ENCODE data around the gene CCNL1. TPM values are rescaled to one million over a fixed set of nuclear protein-coding genes. Genes with fewer than 3 reads are reported as not detected.

CCNL1 gene
- total and polyA plus RNA-seq, 2 experiments from 2014 or later = 125 to 300 TPM

DNA sequence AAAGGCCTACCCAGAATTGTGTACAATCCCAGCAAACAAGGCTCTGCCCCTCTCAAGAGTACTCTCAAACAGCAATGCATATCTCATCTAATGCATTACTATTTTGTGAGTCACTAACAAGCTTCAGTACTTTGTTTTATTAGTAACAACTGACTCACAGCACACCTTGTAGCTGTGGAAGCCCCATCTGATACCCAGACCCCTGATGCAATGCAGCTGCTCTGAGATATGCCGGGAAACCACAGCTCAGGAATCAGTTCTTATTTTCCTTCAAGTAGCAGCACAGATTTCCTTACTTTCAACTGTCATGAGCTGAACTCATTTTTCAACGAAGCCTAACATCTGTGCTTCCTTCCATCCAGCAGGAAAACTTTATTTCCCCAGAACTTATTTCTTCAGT is 37.8 kb downstream of the CCNL1 start:
- no peaks in the 10 kb centered on the region for H3K9me2 ChIP-seq (replicated peaks; ENCODE audit: insufficient read depth)
- TF ChIP-seq EZH2phosphoT487 (IDR thresholded peaks at IDR 0.05; ENCODE audit: low read depth, severe bottlenecking, unreplicated experiment) (no peak), EZH2 (IDR thresholded peaks at IDR 0.05; ENCODE audit: borderline replicate concordance) (no peak)
- H3K4me1 ChIP-seq (ENCODE audit: insufficient read depth) = peaks cover 48% of the 10 kb centered on the region
- no peak overlapping the region for H3K4me3 ChIP-seq
- H4K20me1 ChIP-seq (ENCODE audit: insufficient read depth, poor library complexity, severe bottlenecking) = no peaks in the 10 kb centered on the region
- no peaks in the 10 kb centered on the region for H3K27me3 ChIP-seq
- no peak overlapping the region for H2AFZ ChIP-seq
- DNase-seq (ENCODE audit: low spot score) = peak; percentile 75
- no peaks in the 10 kb centered on the region for H3K36me3 ChIP-seq (replicated peaks; ENCODE audit: insufficient read depth, low read depth)
- peak overlapping the region; percentile 9 for H3K4me2 ChIP-seq
- peak overlapping the region; percentile 95 for H3K27ac ChIP-seq
- 34% methylated on average over 2 of the region's 2 CpGs for WGBS (ENCODE audit: low lambda C conversion rate, missing lambda C conversion rate)
- H3K9me3 ChIP-seq (ENCODE audit: low read depth) = no peaks in the 10 kb centered on the region
- H3K79me2 ChIP-seq = no peaks in the 10 kb centered on the region

DNA sequence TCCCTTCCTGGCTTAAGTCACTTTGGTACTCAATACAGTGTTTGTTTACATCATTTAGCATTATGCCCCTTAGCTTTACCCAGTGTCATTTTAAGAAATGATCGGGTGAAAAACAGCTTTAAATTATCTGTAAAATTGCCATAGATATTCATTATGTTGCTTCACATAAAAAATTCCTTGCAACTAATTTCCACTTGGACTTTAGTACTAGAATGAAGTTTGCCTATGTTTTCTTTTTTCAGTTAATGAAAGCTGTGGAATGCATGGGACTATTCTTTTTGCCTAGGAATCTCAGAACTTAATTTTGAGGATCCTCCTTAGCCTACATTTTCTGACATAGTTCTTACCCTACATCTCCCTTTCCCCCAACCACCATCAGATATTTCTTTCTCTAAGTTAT is 38.4 kb downstream of the CCNL1 start:
- 27% methylated on average over 1 of the region's 1 CpG for WGBS (ENCODE audit: low lambda C conversion rate, missing lambda C conversion rate)
- H3K4me2 ChIP-seq = peak overlapping the region; percentile 35
- no peak for DNase-seq (ENCODE audit: low spot score)

DNA sequence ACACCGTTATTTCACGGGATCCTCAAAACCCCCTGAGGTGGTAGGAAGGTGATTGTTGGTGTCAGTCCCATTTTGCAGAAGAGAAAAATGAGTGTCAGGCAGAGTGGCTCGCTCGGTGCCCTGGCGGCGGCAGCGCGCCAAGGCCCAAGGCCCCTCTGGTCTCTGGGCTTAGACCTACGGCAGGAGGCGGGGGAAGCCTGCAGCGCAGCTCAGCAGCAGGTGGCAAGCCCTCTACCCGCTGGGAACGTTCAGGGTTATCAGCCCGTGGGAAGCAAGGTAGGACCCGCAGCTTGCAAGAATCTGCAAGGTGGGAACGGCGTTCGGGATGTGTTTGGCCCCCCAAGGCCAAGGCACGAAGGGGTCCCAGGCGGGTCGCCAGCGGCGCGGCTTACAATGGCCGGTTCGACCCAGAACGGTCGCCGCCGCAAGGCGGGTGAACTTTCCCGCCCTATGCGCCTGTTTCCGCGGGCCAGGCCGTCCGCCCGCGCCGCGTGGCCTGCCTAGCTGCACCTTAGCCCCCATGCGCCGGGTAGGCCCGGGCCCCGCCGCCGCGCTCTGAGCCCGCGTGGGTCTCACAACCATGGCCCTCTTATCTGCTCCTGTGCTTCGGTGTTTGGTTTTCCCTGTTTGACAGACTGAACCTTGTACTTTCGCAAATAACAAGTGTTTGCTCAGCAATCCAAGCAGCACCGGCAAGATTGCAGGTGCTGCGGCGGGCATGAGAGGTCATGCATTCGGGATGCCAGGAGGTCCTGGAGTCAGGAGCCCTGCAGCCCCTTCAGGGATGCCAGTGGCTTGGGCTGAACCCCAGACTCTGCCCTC is 39.7 kb downstream of the CCNL1 start:
- no peak overlapping the region for H2AFZ ChIP-seq
- 75% methylated on average over 54 of the region's 56 CpGs for WGBS (ENCODE audit: low lambda C conversion rate, missing lambda C conversion rate)
- no peak overlapping the region for H3K4me3 ChIP-seq
- H4K20me1 ChIP-seq (ENCODE audit: insufficient read depth, poor library complexity, severe bottlenecking) = no peaks in the 10 kb centered on the region
- no peaks in the 10 kb centered on the region for H3K9me3 ChIP-seq (ENCODE audit: low read depth)
- no peaks in the 10 kb centered on the region for H3K36me3 ChIP-seq (replicated peaks; ENCODE audit: insufficient read depth, low read depth)
- H3K9me2 ChIP-seq (replicated peaks; ENCODE audit: insufficient read depth) = no peaks in the 10 kb centered on the region
- no peaks in the 10 kb centered on the region for H3K27me3 ChIP-seq
- H3K79me2 ChIP-seq = no peaks in the 10 kb centered on the region
- H3K4me1 ChIP-seq (ENCODE audit: insufficient read depth) = peaks cover 45% of the 10 kb centered on the region
- peak overlapping the region; percentile 35 for H3K4me2 ChIP-seq
- DNase-seq (ENCODE audit: low spot score) = peak; percentile 68
- peak overlapping the region; percentile 95 for H3K27ac ChIP-seq
- TF ChIP-seq, protein P1, sequence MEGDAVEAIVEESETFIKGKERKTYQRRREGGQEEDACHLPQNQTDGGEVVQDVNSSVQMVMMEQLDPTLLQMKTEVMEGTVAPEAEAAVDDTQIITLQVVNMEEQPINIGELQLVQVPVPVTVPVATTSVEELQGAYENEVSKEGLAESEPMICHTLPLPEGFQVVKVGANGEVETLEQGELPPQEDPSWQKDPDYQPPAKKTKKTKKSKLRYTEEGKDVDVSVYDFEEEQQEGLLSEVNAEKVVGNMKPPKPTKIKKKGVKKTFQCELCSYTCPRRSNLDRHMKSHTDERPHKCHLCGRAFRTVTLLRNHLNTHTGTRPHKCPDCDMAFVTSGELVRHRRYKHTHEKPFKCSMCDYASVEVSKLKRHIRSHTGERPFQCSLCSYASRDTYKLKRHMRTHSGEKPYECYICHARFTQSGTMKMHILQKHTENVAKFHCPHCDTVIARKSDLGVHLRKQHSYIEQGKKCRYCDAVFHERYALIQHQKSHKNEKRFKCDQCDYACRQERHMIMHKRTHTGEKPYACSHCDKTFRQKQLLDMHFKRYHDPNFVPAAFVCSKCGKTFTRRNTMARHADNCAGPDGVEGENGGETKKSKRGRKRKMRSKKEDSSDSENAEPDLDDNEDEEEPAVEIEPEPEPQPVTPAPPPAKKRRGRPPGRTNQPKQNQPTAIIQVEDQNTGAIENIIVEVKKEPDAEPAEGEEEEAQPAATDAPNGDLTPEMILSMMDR (IDR thresholded peaks at IDR 0.05; ENCODE audit: poor library complexity) = no peak
- TF ChIP-seq EZH2 (IDR thresholded peaks at IDR 0.05; ENCODE audit: borderline replicate concordance) (no peak), EZH2phosphoT487 (IDR thresholded peaks at IDR 0.05; ENCODE audit: low read depth, severe bottlenecking, unreplicated experiment) (no peak)

More for the DNA sequence above, 38.4 kb downstream of the CCNL1 start:
- no peak for TF ChIP-seq EZH2phosphoT487 (IDR thresholded peaks at IDR 0.05; ENCODE audit: low read depth, severe bottlenecking, unreplicated experiment)
- H3K9me3 ChIP-seq (ENCODE audit: low read depth) = no peaks in the 10 kb centered on the region
- no peaks in the 10 kb centered on the region for H3K79me2 ChIP-seq
- peaks cover 42% of the 10 kb centered on the region for H3K4me1 ChIP-seq (ENCODE audit: insufficient read depth)
- no peaks in the 10 kb centered on the region for H3K27me3 ChIP-seq
- H4K20me1 ChIP-seq (ENCODE audit: insufficient read depth, poor library complexity, severe bottlenecking) = no peaks in the 10 kb centered on the region
- no peak overlapping the region for H3K4me3 ChIP-seq
- H3K9me2 ChIP-seq (replicated peaks; ENCODE audit: insufficient read depth) = no peaks in the 10 kb centered on the region
- peak overlapping the region; percentile 95 for H3K27ac ChIP-seq
- H3K36me3 ChIP-seq (replicated peaks; ENCODE audit: insufficient read depth, low read depth) = no peaks in the 10 kb centered on the region
- no peak overlapping the region for H2AFZ ChIP-seq

DNA sequence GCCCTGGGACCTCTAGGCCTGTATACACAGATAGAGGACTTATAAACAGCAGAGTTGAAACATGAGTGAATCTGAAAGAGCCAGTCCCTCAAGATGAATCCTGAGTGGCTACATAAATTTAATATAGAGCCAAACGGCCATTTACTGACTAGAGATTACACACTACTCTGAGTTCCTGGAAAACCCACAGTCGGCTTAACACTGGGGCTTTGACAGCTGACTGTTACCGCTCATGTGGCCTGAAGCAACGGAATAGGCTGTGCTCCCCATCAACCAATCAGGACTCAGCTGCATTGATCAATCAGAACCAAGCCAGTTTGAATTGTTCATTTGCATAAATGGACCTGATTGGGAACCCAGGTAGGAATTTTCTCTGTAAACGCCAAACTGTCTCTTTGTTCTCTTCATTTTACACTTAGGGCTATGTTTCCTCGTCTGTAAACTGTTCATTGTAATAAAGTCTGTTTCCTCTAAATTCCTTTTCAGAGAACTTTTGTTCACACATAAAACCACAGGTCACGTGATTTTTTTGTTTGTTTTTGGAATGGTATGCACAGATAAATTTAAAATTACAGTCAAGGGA is 40.5 kb downstream of the CCNL1 start:
- peaks cover 41% of the 10 kb centered on the region for H3K4me1 ChIP-seq (ENCODE audit: insufficient read depth)
- no peak for TF ChIP-seq EZH2phosphoT487 (IDR thresholded peaks at IDR 0.05; ENCODE audit: low read depth, severe bottlenecking, unreplicated experiment)
- TF ChIP-seq, protein P1 (IDR thresholded peaks at IDR 0.05; ENCODE audit: poor library complexity) = no peak
- TF ChIP-seq EZH2 (IDR thresholded peaks at IDR 0.05; ENCODE audit: borderline replicate concordance) = no peak

More for the DNA sequence above, 40.5 kb downstream of the CCNL1 start:
- H4K20me1 ChIP-seq (ENCODE audit: insufficient read depth, poor library complexity, severe bottlenecking) = no peaks in the 10 kb centered on the region
- no peak for DNase-seq (ENCODE audit: low spot score)
- 79% methylated on average over 7 of the region's 7 CpGs for WGBS (ENCODE audit: low lambda C conversion rate, missing lambda C conversion rate)
- H3K27me3 ChIP-seq = no peaks in the 10 kb centered on the region
- H2AFZ ChIP-seq = no peak overlapping the region
- H3K79me2 ChIP-seq = no peaks in the 10 kb centered on the region
- peak overlapping the region; percentile 95 for H3K27ac ChIP-seq
- no peaks in the 10 kb centered on the region for H3K9me3 ChIP-seq (ENCODE audit: low read depth)
- H3K4me3 ChIP-seq = no peak overlapping the region
- no peaks in the 10 kb centered on the region for H3K36me3 ChIP-seq (replicated peaks; ENCODE audit: insufficient read depth, low read depth)
- H3K9me2 ChIP-seq (replicated peaks; ENCODE audit: insufficient read depth) = no peaks in the 10 kb centered on the region
- H3K4me2 ChIP-seq = no peak overlapping the region

Data from hepatocyte (in vitro differentiated cells).